Large intestine (tissue), 3 donors: Measurements from ENCODE around the gene MFAP2. TPM values are rescaled to one million over a fixed set of nuclear protein-coding genes. Genes with fewer than 3 reads are reported as not detected.

Source experiments
- DNase-seq, 2 donors: peaks; one replicate each; pipeline versions ENCODE4 v3.0.0 to v3.0.0-alpha.2; 2013
- H3K27ac ChIP-seq: one replicate; pipeline ENCODE4 v1.5.1; 2013; ENCODE audit warnings: low read length
- H3K27me3 ChIP-seq: 2 replicates; pipeline ENCODE4 v1.6.1; 2013; ENCODE audit warnings: low read length; ENCODE audit not compliant: control insufficient read depth, insufficient read depth
- H3K36me3 ChIP-seq: 2 replicates; pipeline ENCODE4 v1.6.1; 2013; ENCODE audit warnings: low read length; ENCODE audit not compliant: control insufficient read depth, insufficient read depth
- H3K4me1 ChIP-seq: one replicate; pipeline ENCODE4 v1.6.1; 2013; ENCODE audit warnings: low read length; ENCODE audit not compliant: control insufficient read depth, insufficient read depth
- H3K4me3 ChIP-seq: one replicate; pipeline ENCODE4 v1.5.1; 2013; ENCODE audit warnings: low read length
- H3K9me3 ChIP-seq: one replicate; pipeline ENCODE4 v1.6.1; 2013; ENCODE audit warnings: mild to moderate bottlenecking, low read depth, low read length, moderate library complexity; ENCODE audit not compliant: control insufficient read depth
- WGBS: methylation state at CpG from one replicate; pipeline ENCODE4 v1.1.5; 2013; ENCODE audit warnings: low lambda C conversion rate; ENCODE audit not compliant: insufficient coverage; 5-methylcytosine and 5-hydroxymethylcytosine counted together
- polyA plus RNA-seq: library from polyadenylated mRNA; unstranded; fragments of 120-200 nt; gene quantifications from one replicate; pipeline ENCODE4 v1.2.1, GENCODE V29; 2013

The MFAP2 gene
- polyA plus RNA-seq, 1 donor = 121 TPM

GRCh38 chr1:16982902-16983301 lies 2.5 kb upstream of the MFAP2 start:
- WGBS = 42% methylated on average over 2 of the region's 11 CpGs
- no peak for DNase-seq
- no peak overlapping the region for H3K27ac ChIP-seq
- no peaks in the 10 kb centered on the region for H3K27me3 ChIP-seq
- peaks cover 15% of the 10 kb centered on the region for H3K36me3 ChIP-seq
- no peak overlapping the region for H3K4me3 ChIP-seq
- peaks cover 23% of the 10 kb centered on the region for H3K4me1 ChIP-seq
- no peaks in the 10 kb centered on the region for H3K9me3 ChIP-seq

- peaks cover 35% of the 10 kb centered on the region for H3K4me1 ChIP-seq
- no peak overlapping the region for H3K4me3 ChIP-seq
- 100% methylated on average over 2 of the region's 10 CpGs for WGBS
- no peak for DNase-seq
- H3K27ac ChIP-seq = no peak overlapping the region
- peaks cover 19% of the 10 kb centered on the region for H3K36me3 ChIP-seq
- no peaks in the 10 kb centered on the region for H3K9me3 ChIP-seq
- H3K27me3 ChIP-seq = no peaks in the 10 kb centered on the region
Observed at GRCh38 chr1:16981269-16981849, 939 bp upstream of the MFAP2 start.

GRCh38 chr1:16979475-16980327 lies 719 bp downstream of the MFAP2 start:
- no peaks in the 10 kb centered on the region for H3K9me3 ChIP-seq
- no CpG with 5 or more reads among the region's 44 CpGs for WGBS
- H3K4me3 ChIP-seq = peak overlapping the region; percentile 73
- H3K27ac ChIP-seq = peak overlapping the region; percentile 63
- peaks cover 29% of the 10 kb centered on the region for H3K36me3 ChIP-seq
- DNase-seq = peak; percentile 49 to 57
- H3K27me3 ChIP-seq = no peaks in the 10 kb centered on the region
- H3K4me1 ChIP-seq = peaks cover 35% of the 10 kb centered on the region

GRCh38 chr1:16978567-16979474 lies 1.6 kb downstream of the MFAP2 start:
- Histone ChIP-seq H3K36me3 (peaks cover 29% of the 10 kb centered on the region), H3K27me3 (no peaks in the 10 kb centered on the region), H3K4me1 (peaks cover 35% of the 10 kb centered on the region), H3K9me3 (no peaks in the 10 kb centered on the region), H3K27ac (peak overlapping the region; percentile 63), H3K4me3 (peak overlapping the region; percentile 73)
- DNase-seq = peak; percentile 47 to 67
- no CpG with 5 or more reads among the region's 20 CpGs for WGBS

GRCh38 chr1:16978139-16978538 lies 2.3 kb downstream of the MFAP2 start:
- peak in 1 of 2 donors; percentile 49 for DNase-seq
- WGBS = no CpG with 5 or more reads among the region's 4 CpGs

GRCh38 chr1:16977377-16977776 lies 3.0 kb downstream of the MFAP2 start:
- Histone ChIP-seq H3K9me3 (no peaks in the 10 kb centered on the region), H3K4me3 (no peak overlapping the region), H3K27ac (no peak overlapping the region), H3K4me1 (peaks cover 35% of the 10 kb centered on the region), H3K36me3 (peaks cover 35% of the 10 kb centered on the region), H3K27me3 (no peaks in the 10 kb centered on the region)
- DNase-seq = no peak
- no CpG with 5 or more reads among the region's 5 CpGs for WGBS

More at GRCh38 chr1:16978139-16978538, 2.3 kb downstream of the MFAP2 start:
- H3K27me3 ChIP-seq = no peaks in the 10 kb centered on the region
- H3K4me3 ChIP-seq = peak overlapping the region; percentile 73
- peak overlapping the region; percentile 63 for H3K27ac ChIP-seq
- no peaks in the 10 kb centered on the region for H3K9me3 ChIP-seq
- H3K36me3 ChIP-seq = peaks cover 33% of the 10 kb centered on the region
- peaks cover 35% of the 10 kb centered on the region for H3K4me1 ChIP-seq

- H3K27ac ChIP-seq = no peak overlapping the region
- WGBS = no CpG with 5 or more reads among the region's 16 CpGs
- H3K27me3 ChIP-seq = no peaks in the 10 kb centered on the region
- no peaks in the 10 kb centered on the region for H3K9me3 ChIP-seq
- H3K4me1 ChIP-seq = peaks cover 35% of the 10 kb centered on the region
- peaks cover 35% of the 10 kb centered on the region for H3K36me3 ChIP-seq
- H3K4me3 ChIP-seq = no peak overlapping the region
- no peak for DNase-seq
Observed at GRCh38 chr1:16976966-16977365, 3.5 kb downstream of the MFAP2 start.

- H3K27ac ChIP-seq = no peak overlapping the region
- peaks cover 35% of the 10 kb centered on the region for H3K36me3 ChIP-seq
- H3K4me3 ChIP-seq = no peak overlapping the region
- H3K27me3 ChIP-seq = no peaks in the 10 kb centered on the region
- peaks cover 34% of the 10 kb centered on the region for H3K4me1 ChIP-seq
- no CpG with 5 or more reads among the region's 14 CpGs for WGBS
- DNase-seq = no peak
- H3K9me3 ChIP-seq = no peaks in the 10 kb centered on the region
Observed at GRCh38 chr1:16975838-16976237, 4.6 kb downstream of the MFAP2 start.

GRCh38 chr1:16975211-16975610 lies 5.2 kb downstream of the MFAP2 start:
- Histone ChIP-seq H3K27ac (no peak overlapping the region), H3K27me3 (no peaks in the 10 kb centered on the region), H3K9me3 (no peaks in the 10 kb centered on the region), H3K36me3 (peaks cover 38% of the 10 kb centered on the region), H3K4me3 (no peak overlapping the region), H3K4me1 (peaks cover 31% of the 10 kb centered on the region)
- no CpG with 5 or more reads among the region's 14 CpGs for WGBS
- no peak for DNase-seq

- no peaks in the 10 kb centered on the region for H3K27me3 ChIP-seq
- no peak overlapping the region for H3K4me3 ChIP-seq
- no peaks in the 10 kb centered on the region for H3K9me3 ChIP-seq
- WGBS = no CpG with 5 or more reads among the region's 9 CpGs
- peaks cover 43% of the 10 kb centered on the region for H3K36me3 ChIP-seq
- H3K27ac ChIP-seq = no peak overlapping the region
- peaks cover 15% of the 10 kb centered on the region for H3K4me1 ChIP-seq
- no peak for DNase-seq
Observed at GRCh38 chr1:16973215-16973614, 7.2 kb downstream of the MFAP2 start.
